Gastrocnemius medialis (tissue), 4 donors: ENCODE measurements around the gene ADAM12.

Source experiments
- CTCF ChIP-seq, 5 experiments: fragments of 450-650 bp in 3 of 5; fragments of 200-600 bp in 2 of 5; sonication (generic) in 2 of 5; IDR thresholded peaks in 4 of 5; conservative IDR thresholded peaks in 1 of 5; 1 replicate in 4 of 5; 2 replicates in 1 of 5; pipeline ENCODE4 v1.5.1; 2016 to 2019; ENCODE audit warnings: antibody characterized with exemption in 5 of 5, mild to moderate bottlenecking in 3 of 5, moderate library complexity in 3 of 5
- POLR2A ChIP-seq, 2 donors: fragments of 450-650 bp; IDR thresholded peaks; one replicate each; pipeline ENCODE4 v1.6.1; 2017; ENCODE audit warnings: antibody characterized with exemption in 2 of 2, mild to moderate bottlenecking in 2 of 2, moderate library complexity in 2 of 2

- TF ChIP-seq CTCF (IDR thresholded peaks at IDR 0.05 in 4 of 5, conservative IDR thresholded peaks at IDR 0.05 in 1 of 5) = no peak
- TF ChIP-seq POLR2A (IDR thresholded peaks at IDR 0.05) = no peak
Measured at GRCh38 chr10:126222736-126223511, 165.4 kb downstream of the ADAM12 start.
